ENCODE results near the gene ODAPH.
"Not testable (repeated sequence)": the region's sequence is repeated elsewhere in the genome, so short reads cannot be mapped to it uniquely, and the experiment has no call there.

Gene ODAPH, protein sequence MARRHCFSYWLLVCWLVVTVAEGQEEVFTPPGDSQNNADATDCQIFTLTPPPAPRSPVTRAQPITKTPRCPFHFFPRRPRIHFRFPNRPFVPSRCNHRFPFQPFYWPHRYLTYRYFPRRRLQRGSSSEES

GRCh38 chr4:75555294-75556164 lies at the start of gene ODAPH:
Gene ODAPH, plus strand, starts transcription at chr4:75556066. Its CDS starts 17 bp downstream, at chr4:75556083.
- no peak for DNase-seq

- DNase-seq = not testable (repeated sequence)
Measured at GRCh38 chr4:75509592-75509991, 46.3 kb upstream of the ODAPH start.

- no peak for DNase-seq
Measured at GRCh38 chr4:75511841-75512240, 44.0 kb upstream of the ODAPH start.

- no peak for DNase-seq
Measured at GRCh38 chr4:75512386-75513211, 43.3 kb upstream of the ODAPH start.

- no peak for DNase-seq
Measured at GRCh38 chr4:75513526-75514130, 42.2 kb upstream of the ODAPH start.

- DNase-seq = peak; percentile 98
Measured at GRCh38 chr4:75514131-75514948, 41.5 kb upstream of the ODAPH start, which contains the start of the genes RCHY1 and THAP6. Gene RCHY1, minus strand, starts transcription at chr4:75514403. Its CDS starts 117 bp downstream, at chr4:75514286. Gene THAP6, plus strand, starts transcription at chr4:75514473. Its CDS starts 980 bp downstream, at chr4:75515453.

GRCh38 chr4:75514949-75515612 lies 40.8 kb upstream of the ODAPH start:
- DNase-seq = no peak

DNA sequence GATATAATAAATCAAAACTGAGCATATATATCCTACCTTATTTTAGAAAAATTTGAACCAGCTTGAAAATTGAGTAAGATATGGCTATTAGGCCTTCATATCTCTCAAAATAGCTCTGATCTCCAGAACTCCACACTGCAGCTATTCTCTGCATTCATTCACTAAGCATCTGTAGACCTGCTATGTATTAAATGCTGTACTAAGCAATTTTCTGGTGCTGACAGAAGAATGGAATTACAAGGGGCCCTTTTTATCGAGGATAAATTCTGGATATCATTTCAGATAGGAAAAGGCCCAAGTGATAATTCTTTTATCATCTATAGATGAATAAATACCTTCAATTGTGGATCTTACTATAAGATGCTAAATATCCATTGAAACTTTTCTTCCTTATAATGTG lies 39.7 kb upstream of the ODAPH start:
- no peak for DNase-seq

- not testable (repeated sequence) for DNase-seq
Measured at GRCh38 chr4:75519452-75519851, 36.4 kb upstream of the ODAPH start.

- no peak for DNase-seq
Measured at GRCh38 chr4:75525086-75525485, 30.8 kb upstream of the ODAPH start.

- no peak for DNase-seq
Measured at GRCh38 chr4:75525910-75526309, 30.0 kb upstream of the ODAPH start.

DNA sequence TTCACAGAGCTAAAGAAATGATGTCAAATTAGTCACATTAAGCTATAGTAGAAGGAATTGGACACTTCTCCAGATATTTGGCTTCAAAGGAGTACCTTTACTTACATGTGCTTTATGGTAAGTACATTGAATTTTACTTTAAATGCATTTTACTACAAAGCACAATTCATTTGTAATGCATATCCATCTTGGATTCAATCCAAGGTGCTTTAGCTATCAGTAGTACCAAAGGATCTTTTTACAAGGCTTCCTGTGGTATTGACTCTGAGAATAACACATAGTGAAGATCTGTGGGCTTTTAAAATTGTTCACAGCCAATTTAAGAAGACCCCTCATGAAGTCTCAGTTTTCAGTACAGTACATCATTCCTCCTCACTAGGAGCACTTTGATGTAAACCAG lies 28.4 kb upstream of the ODAPH start:
- no peak for DNase-seq

GRCh38 chr4:75530556-75531322 lies 25.1 kb upstream of the ODAPH start:
- no peak for DNase-seq

GRCh38 chr4:75531536-75532143 lies 24.2 kb upstream of the ODAPH start:
- DNase-seq = not testable (repeated sequence)

DNA sequence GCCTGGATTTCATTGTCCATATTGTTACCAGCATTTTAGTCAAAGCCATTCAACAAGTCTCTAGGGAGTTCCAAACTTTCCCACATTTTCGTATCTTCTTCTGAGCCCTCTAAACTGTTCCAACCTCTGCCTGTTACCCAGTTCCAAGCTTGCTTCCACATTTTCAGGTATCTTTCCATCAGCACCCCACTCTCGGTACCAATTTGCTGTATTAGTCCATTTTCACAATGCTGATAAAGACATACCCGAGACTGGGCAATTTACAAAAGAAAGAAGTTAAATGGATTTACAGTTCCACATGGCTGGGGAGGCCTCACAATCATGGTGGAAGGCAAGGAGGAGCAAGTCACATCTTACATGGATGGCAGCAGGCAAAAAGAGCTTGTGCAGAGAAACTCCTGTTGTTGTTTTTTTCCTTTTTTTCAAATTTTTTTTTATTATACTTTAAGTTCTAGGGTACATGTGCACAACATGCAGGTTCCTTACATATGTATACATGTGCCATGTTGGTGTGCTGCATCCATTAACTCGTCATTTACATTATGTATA lies 22.5 kb upstream of the ODAPH start:
- DNase-seq = not testable (repeated sequence)

GRCh38 chr4:75533926-75534325 lies 21.9 kb upstream of the ODAPH start:
- not testable (repeated sequence) for DNase-seq

GRCh38 chr4:75537308-75537707 lies 18.6 kb upstream of the ODAPH start:
- not testable (repeated sequence) for DNase-seq

DNA sequence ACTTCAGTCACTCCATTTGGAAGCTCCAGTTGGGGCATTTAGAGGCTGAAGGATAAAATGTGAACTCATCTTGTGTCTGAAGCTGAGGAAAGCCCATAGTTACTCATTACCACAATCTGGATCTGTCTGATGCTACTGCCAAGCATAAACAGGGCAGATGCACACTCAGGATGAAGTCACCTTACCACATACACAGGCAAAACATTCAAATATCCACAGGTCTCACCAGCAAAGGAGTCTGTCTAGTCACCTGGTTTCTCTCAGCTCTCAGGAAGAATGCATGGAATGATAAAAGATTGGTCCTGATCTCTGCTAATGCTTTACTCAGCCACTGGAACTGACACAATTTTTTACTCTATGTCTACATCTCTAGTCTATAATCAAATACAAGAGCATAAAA lies 13.0 kb upstream of the ODAPH start:
- DNase-seq = no peak

GRCh38 chr4:75544220-75544619 lies 11.6 kb upstream of the ODAPH start:
- not testable (repeated sequence) for DNase-seq

GRCh38 chr4:75544870-75545269 lies 11.0 kb upstream of the ODAPH start:
- no peak for DNase-seq

Data from COR-L47 (cell line).